HG03565 (cell line): ENCODE results near the gene ZNF726.
"Not testable (repeated sequence)": the region's sequence is repeated elsewhere in the genome, so short reads cannot be mapped to it uniquely, and the experiment has no call there.

ENCODE experiments used
- ATAC-seq: cut with Tn5 transposase; IDR thresholded peaks from one replicate; pipeline ENCODE4 v1.9.1; 2021; ENCODE audit warnings: mild to moderate bottlenecking, moderate library complexity; ENCODE audit not compliant: unreplicated experiment

ZNF726 gene

DNA sequence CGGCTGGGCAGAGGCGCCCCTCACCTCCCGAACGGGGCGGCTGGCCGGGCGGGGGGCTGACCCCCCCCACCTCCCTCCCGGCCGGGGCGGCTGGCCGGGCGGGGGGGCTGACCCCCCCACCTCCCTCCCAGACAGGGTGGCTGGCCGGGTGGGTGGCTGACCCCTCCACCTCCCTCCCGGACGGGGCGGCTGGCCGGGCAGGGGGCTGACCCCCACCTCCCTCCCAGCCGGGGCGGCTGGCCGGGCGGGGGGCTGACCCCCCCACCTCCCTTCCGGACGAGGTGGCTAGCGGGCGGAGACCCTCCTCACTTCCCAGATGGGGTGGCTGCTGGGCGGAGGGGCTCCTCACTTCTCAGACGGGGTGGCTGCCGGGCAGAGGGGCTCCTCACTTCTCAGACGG lies 22.3 kb downstream of the ZNF726 start:
- not testable (repeated sequence) for ATAC-seq

DNA sequence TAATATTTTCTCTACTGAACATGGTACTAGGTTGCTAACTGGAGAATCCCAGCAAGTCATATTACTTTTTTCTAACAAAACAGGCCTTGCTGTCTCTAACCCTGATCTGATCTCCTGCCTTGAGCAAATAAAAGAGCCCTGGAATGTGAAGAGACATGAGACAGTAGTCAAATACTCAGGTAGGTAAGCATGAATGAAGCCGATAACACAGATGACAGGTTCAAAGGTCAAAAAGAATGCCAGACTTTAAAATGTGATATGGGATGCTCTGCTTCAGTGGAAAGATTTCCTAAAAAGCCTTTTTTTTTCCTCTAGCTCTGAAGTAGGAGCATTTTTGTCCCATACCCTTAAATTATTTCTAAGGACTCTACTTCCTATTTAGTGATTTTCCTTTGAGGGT lies 28.7 kb downstream of the ZNF726 start:
- no peak for ATAC-seq

DNA sequence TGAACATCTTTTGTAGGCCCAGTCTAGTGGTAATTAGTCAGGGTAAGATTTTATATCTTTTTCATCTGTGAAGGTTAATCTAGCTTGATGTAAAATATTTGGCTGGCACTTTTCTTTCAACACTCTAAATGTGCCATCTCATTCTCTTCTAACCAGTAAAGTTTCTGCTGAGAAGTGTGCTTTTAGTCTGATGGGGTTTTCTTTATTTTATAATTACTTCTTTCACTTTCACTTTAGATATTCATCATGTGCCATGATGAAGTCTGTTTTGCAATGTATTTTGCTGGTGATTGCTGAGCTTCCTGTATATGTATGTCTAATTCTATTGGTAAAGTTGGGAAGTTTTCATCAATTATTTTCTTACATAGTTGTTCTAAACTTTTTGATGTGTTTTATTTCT lies 31.9 kb downstream of the ZNF726 start:
- ATAC-seq: no peak

DNA sequence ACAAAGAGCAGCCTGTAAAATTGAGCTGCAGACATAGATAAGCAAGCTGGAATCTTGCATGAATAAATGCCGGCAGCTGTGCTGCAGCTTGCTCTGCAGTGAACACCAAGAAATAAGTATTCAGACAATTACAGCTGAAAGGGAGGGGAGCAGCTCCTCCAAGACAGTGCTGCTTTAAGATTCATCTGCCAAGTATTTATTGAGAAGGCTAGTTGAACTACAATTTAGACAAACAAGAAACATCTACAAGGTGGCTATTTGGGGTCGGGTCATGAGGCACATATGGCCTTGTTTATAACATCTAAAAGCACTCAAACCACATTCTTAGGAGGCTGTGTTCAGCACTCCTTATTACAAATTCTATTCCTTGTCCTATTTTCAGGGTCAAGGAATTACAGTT lies 34.9 kb downstream of the ZNF726 start:
- no peak for ATAC-seq

DNA sequence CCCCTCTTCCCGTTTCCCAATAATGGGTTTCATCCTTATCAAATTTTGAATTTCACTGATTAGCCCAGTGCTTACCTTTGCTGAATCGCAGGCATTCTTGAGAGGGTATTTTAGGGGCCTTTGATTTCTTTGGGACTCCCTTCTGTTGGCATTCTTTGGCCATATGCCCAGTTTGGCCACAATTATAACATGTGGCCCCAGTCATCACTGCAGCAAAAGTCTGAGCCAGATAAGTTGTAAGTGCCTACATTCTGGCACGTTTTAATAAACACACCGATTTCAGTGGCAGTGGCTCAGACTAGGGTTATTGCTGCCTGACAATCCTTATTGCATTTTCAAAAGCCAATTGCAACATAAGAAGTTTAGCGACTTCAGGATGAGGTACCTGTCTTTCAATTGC lies 41.4 kb downstream of the ZNF726 start:
- no peak for ATAC-seq

DNA sequence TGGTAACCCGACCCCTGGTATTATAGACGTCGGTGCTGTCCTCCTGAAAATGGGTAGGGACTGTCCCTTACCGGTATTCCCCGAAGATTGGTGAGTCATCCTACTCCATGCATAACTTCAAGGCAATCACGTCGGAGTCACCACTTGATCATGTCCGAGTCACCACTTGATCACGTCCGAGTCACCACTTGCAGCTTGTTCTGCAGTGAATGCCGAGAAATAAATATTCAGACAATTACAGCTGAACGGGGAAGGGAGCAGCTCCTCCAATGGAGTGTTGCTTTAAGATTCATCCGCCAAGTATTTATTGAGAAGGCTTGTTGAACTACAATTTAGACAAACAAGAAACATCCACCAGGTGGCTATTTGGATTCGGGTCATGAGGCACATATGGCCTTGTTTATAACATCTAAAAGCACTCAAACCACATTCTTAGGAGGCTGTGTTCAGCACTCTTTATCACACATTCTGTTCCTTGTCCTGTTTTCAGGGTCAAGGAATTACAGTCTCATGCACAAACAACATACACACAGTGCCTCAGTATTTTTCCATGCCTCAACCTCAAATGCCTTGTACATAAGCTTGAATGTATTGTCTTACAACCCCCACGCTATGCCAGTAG lies 43.1 kb downstream of the ZNF726 start:
- ATAC-seq: no peak

DNA sequence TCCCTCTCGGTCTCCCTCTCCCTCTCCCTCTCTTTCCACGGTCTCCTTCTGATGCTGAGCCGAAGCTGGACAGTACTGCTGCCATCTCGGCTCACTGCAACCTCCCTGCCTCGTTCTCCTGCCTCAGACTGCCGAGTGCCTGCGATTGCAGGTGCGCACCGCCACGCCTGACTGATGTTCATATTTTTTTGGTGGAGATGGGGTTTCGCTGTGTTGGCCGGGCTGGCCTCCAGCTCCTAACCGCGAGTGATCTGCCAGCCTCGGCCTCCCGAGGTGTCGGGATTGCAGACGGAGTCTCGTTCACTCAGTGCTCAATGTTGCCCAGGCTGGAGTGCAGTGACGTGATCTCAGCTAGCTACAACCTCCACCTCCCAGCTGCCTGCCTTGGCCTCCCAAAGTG lies 48.7 kb downstream of the ZNF726 start:
- ATAC-seq: not testable (repeated sequence)

DNA sequence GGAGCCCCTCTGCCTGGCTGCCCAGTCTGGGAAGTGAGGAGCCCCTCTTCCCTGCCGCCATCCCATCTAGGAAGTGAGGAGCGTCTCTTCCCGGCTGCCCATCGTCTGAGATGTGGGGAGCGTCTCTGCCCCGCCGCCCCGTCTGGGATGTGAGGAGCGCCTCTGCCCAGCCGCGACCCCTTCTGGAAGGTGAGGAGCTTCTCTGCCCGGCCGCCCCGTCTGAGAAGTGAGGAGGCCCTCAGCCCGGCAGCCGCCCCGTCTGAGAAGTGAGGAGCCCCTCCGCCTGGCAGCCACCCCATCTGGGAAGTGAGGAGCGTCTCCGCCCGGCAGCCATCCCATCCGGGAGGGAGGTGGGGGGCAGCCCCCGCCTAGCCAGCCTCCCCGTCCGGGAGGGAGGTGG lies 49.2 kb downstream of the ZNF726 start:
- not testable (repeated sequence) for ATAC-seq

DNA sequence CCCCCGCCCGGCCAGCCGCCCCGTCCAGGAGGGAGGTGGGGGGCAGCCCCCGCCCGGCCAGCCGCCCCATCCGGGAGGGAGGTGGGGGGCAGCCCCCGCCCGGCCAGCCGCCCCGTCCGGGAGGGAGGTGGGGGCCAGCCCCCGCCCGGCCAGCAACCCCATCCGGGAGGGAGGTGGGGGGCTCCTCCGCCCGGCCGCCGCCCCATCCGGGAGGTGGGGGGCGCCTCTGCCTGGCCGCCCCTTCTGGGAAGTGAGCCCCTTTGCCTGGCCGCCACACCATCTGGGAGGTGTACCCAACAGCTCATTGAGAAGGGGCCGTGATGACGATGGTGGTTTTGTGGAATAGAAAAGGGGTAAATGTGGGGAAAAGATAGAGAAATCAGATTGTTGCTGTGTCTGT lies 49.6 kb downstream of the ZNF726 start:
- not testable (repeated sequence) for ATAC-seq

DNA sequence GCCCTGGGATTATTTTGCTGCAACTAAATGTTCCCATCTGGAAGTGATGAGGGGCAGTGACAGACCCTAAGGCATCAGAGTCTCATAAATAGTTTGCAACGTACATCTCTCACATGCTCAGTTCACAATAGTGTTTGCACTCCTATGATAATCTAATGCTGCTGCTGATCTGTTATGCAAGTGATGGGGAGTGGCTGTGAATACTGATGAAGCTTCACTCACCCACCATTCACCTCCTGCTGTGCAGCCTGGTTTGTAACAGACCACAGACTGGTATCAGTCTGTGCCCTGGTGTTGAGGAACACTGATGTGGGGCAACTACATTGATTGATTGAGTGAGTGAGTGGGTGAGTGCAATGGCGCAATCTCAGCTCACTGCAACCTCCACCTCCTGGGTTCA lies 54.9 kb downstream of the ZNF726 start:
- ATAC-seq: no peak

DNA sequence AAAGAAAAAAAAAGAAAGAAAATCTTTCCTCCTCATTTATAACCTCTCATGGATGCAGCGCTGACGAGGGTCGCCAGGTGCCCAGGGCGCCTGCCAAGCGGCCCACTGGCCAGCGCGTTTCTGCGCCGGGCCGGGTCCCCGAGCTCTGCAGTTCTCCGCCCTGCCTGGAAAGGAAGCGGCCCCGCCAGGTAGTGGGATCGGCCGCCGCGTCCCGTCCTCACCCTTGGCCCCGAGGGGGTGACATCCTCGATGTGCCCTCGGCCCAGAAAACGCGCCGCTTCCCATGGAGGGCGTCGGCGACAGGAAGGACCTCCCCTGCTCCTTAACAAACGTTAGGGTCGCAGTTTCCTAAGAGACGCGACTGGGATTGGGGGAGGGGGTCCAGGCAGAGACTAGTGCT lies 56.9 kb downstream of the ZNF726 start:
- ATAC-seq: no peak

DNA sequence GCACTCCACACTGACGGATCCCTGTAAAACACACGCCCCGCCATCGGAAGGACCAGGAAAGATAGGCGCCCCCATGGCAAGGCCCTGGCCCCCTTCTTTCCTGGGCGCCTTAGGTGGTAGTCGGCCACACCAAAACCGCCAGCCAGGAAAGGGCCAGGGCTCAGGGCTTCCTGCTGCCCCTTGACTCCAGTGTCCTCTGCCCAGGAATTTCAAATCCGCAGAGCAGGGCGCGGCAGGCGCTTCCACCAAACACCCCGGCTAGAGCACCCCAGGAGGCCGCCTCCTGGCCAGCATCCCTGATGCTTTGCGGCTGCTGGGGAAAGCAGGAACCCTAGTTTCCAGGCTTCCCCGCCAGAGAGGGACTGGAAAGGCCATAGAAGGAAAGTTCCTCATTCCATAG lies 57.5 kb downstream of the ZNF726 start:
- ATAC-seq: no peak

DNA sequence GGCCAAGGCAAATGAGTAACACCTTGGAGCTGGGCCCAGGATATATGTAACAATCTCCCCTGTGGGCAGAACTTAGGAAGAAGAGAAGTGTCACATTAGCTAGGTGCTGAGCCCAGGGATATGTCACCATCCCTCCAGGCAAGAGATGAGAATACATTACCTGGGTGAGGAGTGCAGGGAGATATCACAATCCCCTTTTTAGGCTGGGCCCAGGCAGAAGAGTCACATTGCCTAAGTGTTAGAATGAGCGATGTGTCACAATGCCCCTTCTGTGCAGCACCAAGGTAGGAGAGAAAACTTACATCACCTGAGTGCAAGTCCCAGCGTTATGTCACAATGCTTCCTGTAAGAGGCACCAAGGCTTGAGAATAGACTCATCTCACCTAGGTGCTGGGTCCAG lies 60.3 kb downstream of the ZNF726 start:
- no peak for ATAC-seq

DNA sequence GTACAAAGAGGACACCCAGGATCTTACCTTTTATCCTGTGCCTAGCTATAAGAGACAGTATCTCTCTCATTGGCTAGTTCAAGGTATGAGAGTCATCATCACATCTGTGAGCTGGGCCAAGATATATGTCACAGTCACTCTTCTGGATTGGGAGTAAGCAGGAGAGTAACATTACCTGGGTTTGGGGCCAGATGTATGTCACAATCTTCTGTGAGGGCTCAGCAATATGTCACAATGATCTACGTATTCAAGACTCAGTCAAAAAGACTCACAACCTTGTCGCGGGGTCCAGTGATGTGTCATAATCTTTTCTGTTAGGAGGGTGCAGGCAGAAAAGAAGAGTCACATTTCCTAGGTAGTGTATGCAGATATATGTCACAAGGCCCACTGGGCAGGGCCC lies 61.9 kb downstream of the ZNF726 start:
- ATAC-seq: not testable (repeated sequence)

DNA sequence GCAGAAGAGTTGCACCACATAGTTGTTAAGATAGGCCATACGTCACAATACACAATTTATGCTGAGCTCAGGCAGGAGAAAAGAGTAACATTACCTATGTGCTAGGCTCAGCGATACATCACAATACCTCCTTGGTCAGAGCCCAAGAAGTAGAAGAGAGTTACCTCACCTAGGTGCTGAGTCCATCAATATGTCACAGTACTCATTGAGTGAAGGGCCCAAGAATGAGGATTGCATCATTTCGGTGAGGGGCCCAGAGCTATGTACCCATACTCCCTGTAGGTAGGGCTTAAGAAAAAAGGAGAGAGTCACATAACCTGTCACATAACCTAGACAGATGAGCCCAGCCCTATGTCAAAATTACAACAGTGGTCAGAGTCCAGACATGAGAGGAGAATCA lies 62.6 kb downstream of the ZNF726 start:
- not testable (repeated sequence) for ATAC-seq

DNA sequence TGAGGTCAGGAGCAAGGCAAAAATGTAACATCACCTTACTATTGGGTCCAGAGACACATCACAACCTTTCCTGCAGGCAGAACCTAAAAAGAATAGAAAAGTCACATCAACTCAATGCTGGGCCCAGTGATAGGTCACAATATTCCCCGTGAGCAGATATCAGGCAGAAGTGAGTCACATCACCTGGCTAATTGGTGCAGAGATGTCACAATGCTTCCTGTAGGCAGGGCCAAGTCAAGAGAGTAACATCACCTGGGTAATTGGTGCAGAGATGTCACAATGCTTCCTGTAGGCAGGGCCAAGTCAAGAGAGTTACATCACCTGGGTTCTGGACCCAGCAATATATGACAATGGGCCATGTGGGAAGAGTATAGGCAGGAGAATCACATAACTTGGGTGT lies 63.4 kb downstream of the ZNF726 start:
- ATAC-seq: no peak

DNA sequence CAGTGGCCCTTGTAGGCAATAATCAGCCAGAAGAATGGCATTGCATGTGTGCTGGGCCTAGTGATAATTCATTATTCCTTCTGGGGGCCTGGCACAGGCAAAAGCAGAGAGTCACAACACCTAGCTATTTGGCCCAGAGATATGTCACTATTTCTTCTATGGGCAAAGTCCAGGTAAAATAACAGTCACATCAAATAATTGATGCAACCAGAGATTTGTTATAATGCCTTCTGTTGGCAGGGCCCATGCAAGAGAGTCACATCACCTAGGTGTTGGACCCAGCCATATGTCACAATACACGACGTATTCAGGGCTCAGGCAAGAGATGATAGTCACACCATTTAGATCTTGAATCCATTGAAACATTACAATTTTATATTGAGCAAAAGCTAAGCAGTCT lies 66.1 kb downstream of the ZNF726 start:
- ATAC-seq: no peak

DNA sequence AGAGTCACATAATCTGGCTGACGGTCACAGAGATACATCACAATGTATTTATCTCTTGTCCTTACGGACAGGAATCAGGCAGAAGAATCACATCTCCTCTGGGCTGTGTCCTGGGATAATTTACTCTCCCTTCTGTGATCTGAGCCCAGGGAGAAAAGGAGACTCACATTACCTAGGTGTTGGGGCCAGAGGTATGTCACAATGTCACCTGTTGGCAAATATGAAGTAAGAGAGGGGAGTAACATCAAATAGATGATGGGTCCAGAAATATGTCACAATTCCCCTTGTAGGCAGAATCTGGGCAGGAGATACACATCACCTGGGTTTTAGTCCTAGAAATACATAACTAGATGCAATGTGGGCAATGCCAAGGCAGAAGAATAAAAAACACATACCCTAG lies 67.2 kb downstream of the ZNF726 start:
- no peak for ATAC-seq

DNA sequence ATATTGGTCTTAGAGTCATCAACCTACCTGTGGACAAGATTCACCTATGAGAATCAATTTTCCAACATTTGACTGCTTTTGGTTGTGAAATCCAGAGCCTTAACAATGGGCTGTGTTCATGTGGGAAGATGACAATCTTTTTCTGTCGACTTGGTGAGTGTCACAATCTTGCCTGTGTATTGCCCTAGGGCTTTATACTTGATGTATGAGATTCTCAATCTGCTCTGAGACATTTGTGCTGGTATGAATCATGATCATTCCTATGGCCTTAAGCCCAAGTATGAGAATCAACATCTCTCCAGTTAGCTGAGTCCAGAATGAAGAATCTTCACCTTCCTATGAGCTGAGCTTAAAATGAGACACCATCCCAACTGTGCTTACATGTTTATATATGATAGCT lies 68.7 kb downstream of the ZNF726 start:
- no peak for ATAC-seq
